Lower lobe of right lung (tissue), 2 donors: ENCODE results near the gene PTPA. TPM values are rescaled to one million over a fixed set of nuclear protein-coding genes. Genes with fewer than 3 reads are reported as not detected.

Experiments used
- ATAC-seq, 2 donors: fragments of 200-7000 bp; cut with Tn5 transposase; one replicate each; pipeline ENCODE4 v1.9.1; 2020 to 2022; ENCODE audit warnings: mild to moderate bottlenecking in 2 of 2, moderate library complexity in 2 of 2
- DNase-seq: peaks from one replicate; pipeline ENCODE4 v3.0.0-alpha.2; 2020
- H3K27ac ChIP-seq: fragments of 200-600 bp; one replicate; pipeline ENCODE4 v1.8.0; 2022
- H3K27me3 ChIP-seq: fragments of 200-600 bp; one replicate; pipeline ENCODE4 v1.8.0; 2022; ENCODE audit warnings: low read depth
- H3K36me3 ChIP-seq: fragments of 200-600 bp; one replicate; pipeline ENCODE4 v1.8.0; 2022; ENCODE audit warnings: mild to moderate bottlenecking
- H3K4me1 ChIP-seq: fragments of 200-600 bp; one replicate; pipeline ENCODE4 v1.8.0; 2022
- H3K4me3 ChIP-seq: fragments of 200-600 bp; one replicate; pipeline ENCODE4 v1.8.0; 2022; ENCODE audit warnings: mild to moderate bottlenecking
- H3K9me3 ChIP-seq: fragments of 200-600 bp; one replicate; pipeline ENCODE4 v1.8.0; 2022
- intact Hi-C: fragments of 100-400 bp; cut with DNase I; formaldehyde crosslinking; loops from one replicate; pipeline ENCODE4 v1.11.0; 2022
- total RNA-seq: library from RNA; stranded (reverse); fragmentation: NEBNext Ultra II Directional; extraction: Animal tissue kit (Norgen Biotek cat#: 25700); gene quantifications from one replicate; pipeline ENCODE4 v1.2.1, GENCODE V29; 2021
- TF ChIP-seq, protein P1 (sequence below): fragments of 200-600 bp; IDR thresholded peaks from one replicate; pipeline ENCODE4 v1.8.0; 2022; ENCODE audit warnings: antibody characterized with exemption, mild to moderate bottlenecking
- donor health status: DM: no; HTN: yes; CAD: no; lungs with severe emphysema.

Gene PTPA
- total RNA-seq, 1 donor from 2014 or later, result 100 TPM

DNA sequence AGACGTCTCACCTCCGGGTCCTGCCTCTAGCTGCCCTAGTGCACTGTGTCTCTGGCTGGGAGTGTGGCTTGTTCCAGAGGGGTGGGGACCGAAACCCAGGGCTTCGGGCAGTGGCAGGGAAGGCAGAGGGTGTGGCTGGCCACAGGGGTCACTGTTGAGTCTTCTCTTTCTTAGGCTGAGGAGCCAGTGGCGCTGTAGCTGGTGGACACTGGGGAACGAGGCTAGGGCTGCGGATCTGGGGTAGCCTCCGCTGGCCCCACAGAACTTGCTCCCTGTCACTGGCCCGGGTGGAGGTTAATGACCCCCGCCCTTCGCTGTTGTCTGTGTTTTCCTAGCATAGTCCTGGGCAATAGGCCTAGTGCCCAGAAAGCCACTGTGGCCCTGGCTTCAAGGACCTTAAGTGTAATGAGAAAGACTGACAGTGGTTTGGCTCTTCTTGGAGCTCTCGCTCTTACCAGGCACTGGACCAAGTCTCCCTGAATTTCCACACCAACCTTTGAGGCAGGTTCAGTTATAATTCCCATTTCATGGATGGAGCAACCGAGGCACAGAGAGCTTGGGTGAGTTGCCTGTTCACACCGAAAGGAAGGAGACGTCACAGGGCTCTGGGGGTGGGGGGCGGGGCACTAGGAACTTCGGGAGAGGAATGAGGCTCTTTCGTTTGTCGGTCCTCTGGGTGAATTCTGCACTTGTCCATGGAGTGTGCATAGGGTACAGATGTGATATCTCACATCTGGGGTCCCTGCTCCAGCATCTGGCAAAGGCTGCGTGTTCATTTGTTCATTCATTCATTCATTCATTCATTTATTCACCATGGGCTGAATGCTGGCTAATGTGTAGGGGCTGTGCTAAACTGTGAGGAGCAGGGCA is 71.6 kb downstream of the PTPA start:
- Histone ChIP-seq H3K36me3 (no peaks in the 10 kb centered on the region), H3K27me3 (no peaks in the 10 kb centered on the region), H3K4me3 (no peak overlapping the region), H3K4me1 (peaks cover 5% of the 10 kb centered on the region), H3K27ac (no peak overlapping the region), H3K9me3 (no peaks in the 10 kb centered on the region)
- TF ChIP-seq, protein P1, sequence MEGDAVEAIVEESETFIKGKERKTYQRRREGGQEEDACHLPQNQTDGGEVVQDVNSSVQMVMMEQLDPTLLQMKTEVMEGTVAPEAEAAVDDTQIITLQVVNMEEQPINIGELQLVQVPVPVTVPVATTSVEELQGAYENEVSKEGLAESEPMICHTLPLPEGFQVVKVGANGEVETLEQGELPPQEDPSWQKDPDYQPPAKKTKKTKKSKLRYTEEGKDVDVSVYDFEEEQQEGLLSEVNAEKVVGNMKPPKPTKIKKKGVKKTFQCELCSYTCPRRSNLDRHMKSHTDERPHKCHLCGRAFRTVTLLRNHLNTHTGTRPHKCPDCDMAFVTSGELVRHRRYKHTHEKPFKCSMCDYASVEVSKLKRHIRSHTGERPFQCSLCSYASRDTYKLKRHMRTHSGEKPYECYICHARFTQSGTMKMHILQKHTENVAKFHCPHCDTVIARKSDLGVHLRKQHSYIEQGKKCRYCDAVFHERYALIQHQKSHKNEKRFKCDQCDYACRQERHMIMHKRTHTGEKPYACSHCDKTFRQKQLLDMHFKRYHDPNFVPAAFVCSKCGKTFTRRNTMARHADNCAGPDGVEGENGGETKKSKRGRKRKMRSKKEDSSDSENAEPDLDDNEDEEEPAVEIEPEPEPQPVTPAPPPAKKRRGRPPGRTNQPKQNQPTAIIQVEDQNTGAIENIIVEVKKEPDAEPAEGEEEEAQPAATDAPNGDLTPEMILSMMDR, result peak; percentile 39
- ATAC-seq, result no peak
- intact Hi-C loops, result no loop called here
- DNase-seq, result no peak

DNA sequence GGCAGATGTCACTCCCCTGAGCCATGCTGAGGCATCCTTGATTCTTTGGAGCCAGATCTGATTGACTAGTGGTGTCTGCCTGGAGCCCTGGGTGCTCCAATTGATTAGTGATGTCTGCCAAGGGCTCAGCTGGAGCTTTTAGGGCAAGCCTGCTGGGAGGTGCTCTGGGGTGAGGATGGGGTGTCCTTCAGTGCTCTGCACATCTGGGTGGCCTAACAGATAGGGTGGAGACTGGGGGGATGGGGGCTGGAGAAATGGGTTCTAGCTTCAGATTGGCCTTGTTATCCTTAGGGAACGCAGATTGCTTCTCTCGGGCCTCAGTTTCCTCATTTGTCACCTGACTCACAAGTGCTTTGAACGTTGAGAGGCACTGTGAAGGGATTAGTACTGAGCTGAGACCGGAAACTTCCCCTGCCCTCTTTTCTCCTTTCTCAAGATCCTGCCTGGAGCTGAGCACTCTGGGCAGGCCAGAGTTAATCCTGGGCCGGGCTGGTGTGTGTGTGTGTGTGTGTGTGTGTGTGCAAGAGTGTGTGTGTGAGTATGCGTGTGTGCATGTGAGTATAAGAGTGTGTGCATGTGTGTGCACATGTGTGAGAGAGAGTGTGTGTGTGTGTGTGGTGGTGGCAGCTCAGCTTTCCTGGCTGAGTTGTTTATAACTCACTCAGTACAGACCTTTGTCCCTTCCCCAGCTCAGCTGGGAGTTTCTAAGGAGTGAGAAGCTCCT is 72.4 kb downstream of the PTPA start:
- TF ChIP-seq, protein P1, result no peak
- no peak for ATAC-seq
- Histone ChIP-seq H3K9me3 (no peaks in the 10 kb centered on the region), H3K4me3 (no peak overlapping the region), H3K27ac (no peak overlapping the region), H3K27me3 (no peaks in the 10 kb centered on the region), H3K4me1 (peaks cover under 1% of the 10 kb centered on the region), H3K36me3 (no peaks in the 10 kb centered on the region)
- DNase-seq, result no peak
- intact Hi-C loops, result no loop called here

DNA sequence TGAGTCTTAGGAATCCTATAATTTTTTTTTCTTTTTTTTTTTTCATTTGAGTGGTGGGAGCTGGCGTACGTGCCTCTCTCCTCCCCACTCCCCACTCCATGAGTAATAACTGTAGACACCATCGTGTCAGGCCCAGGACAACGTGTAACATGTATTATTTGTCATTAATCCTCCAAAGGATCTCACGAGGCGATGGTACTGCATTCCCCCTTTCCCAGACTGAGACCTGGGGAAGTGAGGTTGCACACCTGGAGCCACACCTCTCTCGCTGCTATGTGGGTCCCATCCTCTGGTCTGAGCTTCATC is 73.0 kb downstream of the PTPA start:
- Histone ChIP-seq H3K27me3 (no peaks in the 10 kb centered on the region), H3K4me1 (no peaks in the 10 kb centered on the region), H3K4me3 (no peak overlapping the region), H3K9me3 (no peaks in the 10 kb centered on the region), H3K36me3 (no peaks in the 10 kb centered on the region), H3K27ac (no peak overlapping the region)
- ATAC-seq (no peak), DNase-seq (no peak)
- intact Hi-C loops, result no loop called here
- TF ChIP-seq, protein P1, result no peak

DNA sequence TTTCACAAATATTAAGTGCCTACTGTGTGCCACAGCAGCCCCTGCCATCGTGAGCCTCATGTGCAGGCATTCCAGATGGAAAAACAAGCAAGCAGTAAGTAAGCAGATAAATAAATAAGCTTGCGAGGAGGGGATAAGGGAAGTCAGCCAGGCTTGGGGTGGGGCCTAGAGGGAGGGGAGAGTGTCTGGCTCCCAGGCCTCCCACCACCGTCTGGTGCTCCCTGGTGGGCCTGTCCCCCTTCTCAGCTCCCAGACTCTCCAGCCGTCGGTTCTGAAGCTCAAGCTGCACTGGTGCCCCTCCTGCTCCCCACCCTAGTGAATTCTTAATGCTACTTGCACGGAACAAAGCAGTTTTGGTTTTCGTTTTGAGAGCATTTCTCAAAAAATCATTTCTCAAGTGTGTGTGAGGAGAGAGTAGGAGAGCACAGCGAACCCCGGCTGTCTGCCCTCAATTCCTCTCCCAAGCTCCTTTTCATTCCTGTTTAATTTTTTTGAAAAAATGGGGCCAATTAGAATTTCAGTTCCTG is 73.4 kb downstream of the PTPA start:
- H3K36me3 ChIP-seq, result no peaks in the 10 kb centered on the region
- no peaks in the 10 kb centered on the region for H3K4me1 ChIP-seq
- H3K4me3 ChIP-seq, result no peak overlapping the region
- H3K27me3 ChIP-seq, result no peaks in the 10 kb centered on the region
- TF ChIP-seq, protein P1, result no peak
- H3K9me3 ChIP-seq, result no peaks in the 10 kb centered on the region
- intact Hi-C loops, result no loop called here
- H3K27ac ChIP-seq, result no peak overlapping the region
- DNase-seq, result no peak
- ATAC-seq, result no peak

DNA sequence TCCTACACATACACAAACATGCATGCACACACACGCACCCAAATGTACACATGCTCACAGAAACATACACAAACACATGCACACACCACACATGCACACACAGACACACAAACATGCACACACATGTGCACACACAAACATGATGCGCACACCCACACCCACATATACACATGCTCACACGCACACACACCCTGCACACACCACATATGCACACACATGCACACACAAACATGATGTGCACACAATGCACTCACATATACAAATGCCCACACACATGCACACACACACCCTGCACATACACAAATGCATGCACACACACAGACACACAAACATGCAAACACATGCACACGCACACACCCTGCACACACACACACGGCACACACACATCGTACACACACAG is 74.2 kb downstream of the PTPA start:
- Histone ChIP-seq H3K27ac (no peak overlapping the region), H3K4me3 (no peak overlapping the region), H3K9me3 (no peaks in the 10 kb centered on the region), H3K4me1 (no peaks in the 10 kb centered on the region), H3K36me3 (no peaks in the 10 kb centered on the region), H3K27me3 (no peaks in the 10 kb centered on the region)
- DNase-seq (no peak), ATAC-seq (no peak)
- TF ChIP-seq, protein P1, result no peak
- intact Hi-C loops, result no loop called here
